GM12874 (cell line): ENCODE results near the gene GOLGA6A.
"Not testable (repeated sequence)": the region's sequence is repeated elsewhere in the genome, so short reads cannot be mapped to it uniquely, and the experiment has no call there.

Source experiments
- TF ChIP-seq, protein P1 (sequence below): IDR thresholded peaks from 2 replicates; pipeline ENCODE4 v1.5.1; 2011; ENCODE audit warnings: low read depth, mild to moderate bottlenecking, control low read depth, low read length, moderate library complexity; ENCODE audit not compliant: insufficient read depth

The GOLGA6A gene, protein sequence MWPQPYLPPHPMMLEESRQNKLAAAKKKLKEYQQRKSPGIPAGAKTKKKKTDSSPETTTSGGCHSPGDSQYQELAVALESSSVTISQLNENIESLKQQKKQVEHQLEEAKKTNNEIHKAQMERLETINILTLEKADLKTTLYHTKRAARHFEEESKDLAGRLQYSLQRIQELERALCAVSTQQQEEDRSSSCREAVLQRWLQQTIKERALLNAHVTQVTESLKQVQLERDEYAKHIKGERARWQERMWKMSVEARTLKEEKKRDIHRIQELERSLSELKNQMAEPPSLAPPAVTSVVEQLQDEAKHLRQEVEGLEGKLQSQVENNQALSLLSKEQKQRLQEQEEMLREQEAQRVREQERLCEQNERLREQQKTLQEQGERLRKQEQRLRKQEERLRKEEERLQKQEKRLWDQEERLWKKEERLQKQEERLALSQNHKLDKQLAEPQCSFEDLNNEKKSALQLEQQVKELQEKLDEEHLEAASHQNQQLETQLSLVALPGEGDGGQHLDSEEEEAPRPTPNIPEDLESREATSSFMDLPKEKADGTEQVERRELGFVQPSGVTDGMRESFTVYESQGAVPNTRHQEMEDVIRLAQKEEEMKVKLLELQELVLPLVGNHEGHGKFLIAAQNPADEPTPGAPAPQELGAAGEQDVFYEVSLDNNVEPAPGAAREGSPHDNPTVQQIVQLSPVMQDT

DNA sequence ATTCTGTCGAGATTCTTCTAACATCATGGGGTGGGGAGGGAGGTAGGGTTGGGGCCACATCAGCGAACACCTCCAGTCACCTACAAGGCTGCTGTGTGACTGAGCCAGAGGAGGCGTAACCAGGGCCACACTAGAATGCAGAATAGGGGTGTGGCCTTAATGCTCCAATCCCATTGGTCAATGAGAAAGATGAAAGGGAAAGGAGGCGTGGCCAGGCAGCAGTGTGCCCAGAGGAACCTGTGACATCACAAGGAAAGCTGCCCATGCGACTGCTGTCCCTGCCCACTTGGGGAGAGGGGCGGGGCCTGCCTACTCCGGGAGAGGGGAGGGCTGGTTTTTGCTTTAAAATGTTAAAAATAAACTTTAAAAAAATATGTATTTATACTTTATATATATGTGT, at the start of gene GOLGA6A:
Gene GOLGA6A (minus strand): TSS at position 101 of the 400 bp plus-strand sequence. CDS start 41 bp downstream, at position 60.
- TF ChIP-seq, protein P1, sequence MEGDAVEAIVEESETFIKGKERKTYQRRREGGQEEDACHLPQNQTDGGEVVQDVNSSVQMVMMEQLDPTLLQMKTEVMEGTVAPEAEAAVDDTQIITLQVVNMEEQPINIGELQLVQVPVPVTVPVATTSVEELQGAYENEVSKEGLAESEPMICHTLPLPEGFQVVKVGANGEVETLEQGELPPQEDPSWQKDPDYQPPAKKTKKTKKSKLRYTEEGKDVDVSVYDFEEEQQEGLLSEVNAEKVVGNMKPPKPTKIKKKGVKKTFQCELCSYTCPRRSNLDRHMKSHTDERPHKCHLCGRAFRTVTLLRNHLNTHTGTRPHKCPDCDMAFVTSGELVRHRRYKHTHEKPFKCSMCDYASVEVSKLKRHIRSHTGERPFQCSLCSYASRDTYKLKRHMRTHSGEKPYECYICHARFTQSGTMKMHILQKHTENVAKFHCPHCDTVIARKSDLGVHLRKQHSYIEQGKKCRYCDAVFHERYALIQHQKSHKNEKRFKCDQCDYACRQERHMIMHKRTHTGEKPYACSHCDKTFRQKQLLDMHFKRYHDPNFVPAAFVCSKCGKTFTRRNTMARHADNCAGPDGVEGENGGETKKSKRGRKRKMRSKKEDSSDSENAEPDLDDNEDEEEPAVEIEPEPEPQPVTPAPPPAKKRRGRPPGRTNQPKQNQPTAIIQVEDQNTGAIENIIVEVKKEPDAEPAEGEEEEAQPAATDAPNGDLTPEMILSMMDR = not testable (repeated sequence)

DNA sequence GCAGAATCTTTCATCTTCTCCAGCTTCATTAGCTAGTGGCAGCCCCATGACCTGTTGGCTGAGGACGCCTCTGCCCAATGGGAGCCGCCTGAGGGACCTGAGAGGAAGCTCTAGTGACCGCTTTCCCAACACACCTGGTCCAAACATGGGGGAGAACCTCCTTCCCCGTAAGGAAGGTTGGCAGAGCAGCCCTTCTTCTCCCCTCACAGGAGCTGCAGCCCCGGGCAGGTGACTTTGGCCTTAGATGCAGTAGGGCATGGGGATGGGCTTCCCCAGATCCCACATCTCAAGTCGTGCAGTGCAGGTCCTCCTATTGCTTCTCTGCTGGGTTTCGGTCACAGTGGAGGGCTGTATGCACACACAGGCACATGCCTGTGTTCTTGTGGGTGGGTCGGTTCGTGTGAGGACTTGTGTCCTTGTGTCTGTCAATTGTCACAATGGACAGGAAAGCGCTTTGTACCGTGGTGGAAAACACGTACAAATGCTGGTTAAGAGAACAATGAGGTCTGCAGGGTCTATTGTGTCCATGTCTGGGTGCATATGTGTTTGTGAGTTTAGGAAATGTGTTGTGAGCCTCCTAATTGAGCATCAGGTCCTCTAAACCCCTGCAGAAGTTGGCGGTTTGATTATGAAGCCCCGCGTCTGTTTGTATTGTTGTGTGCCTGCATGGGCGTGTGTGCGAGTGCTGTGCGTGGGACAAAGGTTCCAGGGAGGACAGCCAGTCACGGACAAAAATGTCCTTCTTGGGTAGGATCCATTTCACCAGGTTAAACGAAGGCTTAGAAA, 49.5 kb upstream of the GOLGA6A start:
- TF ChIP-seq, protein P1 = no peak

DNA sequence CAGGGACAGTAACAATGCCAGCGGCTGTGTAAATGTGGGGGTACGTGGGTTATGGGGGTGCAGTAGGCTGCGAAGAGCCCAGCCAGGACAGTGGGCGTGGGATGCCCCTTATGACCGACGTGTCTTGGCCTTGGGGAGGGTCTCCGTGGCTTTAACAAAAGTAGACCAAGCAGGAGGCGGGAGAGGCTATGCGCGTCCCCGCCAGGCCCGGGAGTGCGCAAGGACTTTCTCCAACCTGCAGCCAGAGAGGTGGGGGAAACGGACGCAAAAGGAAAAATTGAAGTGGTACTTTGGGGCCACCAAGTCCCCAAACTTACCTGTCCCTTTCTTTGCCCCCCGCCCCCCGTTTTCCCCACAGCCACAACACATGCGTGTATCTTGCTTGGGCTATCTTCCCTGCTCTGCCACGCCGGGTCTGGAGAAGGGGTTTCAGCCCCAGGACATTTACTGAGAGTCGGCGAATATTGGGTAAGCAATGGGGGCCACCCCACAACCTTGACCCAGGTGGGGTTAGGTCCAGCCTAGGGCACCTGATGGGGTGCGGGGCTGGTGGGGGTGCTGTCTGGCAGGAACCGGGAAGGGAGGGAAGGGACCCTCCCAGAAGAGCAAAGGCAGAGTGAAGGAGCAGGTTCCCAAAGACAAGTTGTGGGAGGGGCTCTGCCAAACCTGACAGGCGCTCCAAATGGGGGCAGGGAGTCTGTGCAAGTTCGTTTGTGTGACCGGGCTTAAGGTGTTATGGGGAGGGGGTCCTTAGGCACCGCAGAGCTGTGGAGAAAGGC, 48.7 kb upstream of the GOLGA6A start:
- TF ChIP-seq, protein P1 = no peak

DNA sequence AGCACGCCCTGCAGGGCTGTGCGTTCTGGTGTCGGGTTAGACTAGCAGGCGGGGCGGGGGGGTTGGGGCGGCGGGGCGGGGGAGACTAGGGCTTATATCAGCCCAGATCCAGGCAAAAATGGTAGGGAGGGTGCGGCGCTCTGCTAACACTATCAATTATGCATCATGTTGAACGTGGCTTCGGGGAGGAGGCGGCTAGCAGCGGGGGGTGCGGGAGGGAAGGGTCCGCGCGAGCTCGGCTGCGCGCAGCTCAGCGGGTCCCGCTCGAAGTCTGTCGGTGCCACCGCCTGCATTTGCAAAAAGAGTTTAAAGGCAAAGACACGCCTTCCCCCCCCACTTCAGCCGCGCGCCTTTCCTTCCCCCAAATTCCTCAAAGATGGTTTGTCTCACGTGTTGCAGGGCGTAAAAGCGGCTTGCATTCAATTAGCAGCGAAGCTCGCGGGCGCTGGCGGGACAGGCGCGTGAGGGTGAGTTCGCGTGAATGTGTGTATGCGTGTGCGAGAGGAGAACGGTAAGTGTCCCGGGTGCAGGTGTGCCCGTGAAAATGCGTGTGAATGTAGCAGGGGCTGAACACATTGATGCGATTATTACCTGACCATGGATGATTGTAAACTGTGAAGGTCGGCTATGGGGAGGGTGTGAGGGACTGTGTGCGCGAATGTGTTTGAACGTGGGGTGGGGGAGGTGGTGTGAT, 48.0 kb upstream of the GOLGA6A start, which contains the start of gene ISLR2:
Gene ISLR2 (plus strand): TSS at position 432 of the 694 bp plus-strand sequence. CDS start 2,169 bp downstream, outside the sequence.
- TF ChIP-seq, protein P1 = no peak

DNA sequence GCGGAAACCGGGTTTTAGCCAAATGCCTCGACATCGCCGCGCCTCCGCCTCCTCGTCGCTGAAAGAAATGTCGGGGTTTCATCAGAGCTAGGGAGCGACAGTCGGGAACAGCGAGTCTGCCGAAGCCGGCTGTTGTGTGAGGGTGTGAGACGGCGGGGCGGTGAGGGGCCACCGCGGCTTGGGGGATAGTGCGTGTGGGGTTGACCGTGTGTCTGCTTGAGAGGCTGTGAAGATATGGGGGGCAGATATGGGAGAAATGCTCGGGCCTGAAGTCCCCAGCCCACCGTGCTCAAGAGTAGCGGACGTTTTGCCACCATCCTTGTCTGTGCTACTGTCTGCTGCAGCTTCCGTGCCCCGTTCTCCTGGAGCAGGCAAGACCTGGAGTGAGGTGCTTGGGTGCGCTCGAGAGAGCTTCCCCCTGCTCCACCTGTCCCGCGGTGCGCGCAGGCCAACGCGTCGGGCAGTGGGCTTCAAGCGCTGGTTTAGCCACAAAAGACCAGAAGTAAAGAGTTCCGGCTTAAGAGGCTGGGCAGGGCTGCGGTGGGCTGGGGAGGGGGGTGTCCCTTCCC, 47.3 kb upstream of the GOLGA6A start:
- TF ChIP-seq, protein P1 = no peak

DNA sequence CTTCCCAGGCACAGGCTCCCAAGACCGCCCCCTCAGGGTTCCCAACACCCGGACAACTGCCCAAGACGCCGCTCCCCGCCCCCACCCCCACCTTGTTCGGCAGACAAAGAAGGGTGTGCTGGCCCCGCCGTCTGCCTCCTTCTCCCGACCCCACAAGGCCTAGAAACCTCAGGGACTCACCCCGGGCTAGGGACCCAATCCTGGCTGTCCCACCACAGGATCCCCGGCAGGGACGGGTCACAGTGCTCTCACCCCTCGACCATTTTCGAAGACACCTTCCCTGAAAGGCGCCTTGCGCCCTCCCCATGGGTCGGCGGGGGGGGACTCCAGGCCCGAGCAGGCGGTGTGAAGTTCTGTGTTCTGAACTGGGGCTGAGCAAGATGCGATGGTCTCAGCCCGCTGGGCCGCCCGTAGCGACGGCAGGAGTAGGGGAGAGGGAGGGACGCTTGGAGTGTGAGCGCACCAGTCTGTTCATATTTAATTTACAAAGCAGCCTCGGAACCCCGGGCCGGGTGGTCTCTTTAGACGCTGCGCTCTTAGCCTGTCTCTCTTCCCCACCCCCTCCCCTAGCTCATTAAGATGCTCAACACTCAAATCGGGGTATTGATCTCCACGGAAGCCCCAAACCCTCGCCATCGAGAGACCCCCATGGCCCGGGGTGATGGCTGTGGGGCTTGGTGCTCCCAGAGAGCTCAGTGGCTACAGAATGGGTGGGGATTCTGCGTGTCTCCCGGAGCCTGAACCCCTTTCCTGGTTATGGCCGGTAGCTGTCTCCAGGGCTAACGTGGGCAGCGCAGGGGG, 46.6 kb upstream of the GOLGA6A start:
- TF ChIP-seq, protein P1 = no peak
